ENCODE results near the gene PPBP.

DNA sequence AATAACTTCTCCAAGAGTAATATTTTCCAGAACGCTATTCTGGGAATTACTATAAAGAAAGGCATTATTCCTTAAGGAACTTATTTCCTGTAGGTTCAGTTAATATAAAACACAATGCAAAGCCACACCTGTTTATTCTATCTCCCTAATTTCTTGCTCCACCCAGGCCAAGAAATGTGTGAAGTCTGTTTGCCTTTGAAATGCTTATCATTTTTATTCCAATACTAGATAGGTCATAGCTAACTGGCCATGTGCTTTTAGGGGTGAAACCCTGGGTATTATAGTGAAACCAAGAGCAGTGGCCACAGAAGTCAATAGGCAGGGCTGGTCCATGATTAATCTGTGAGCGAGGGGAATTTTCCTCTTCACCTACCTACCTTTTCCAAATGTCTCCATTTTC, 35.7 kb upstream of the PPBP start:
- TF ChIP-seq, protein P1, sequence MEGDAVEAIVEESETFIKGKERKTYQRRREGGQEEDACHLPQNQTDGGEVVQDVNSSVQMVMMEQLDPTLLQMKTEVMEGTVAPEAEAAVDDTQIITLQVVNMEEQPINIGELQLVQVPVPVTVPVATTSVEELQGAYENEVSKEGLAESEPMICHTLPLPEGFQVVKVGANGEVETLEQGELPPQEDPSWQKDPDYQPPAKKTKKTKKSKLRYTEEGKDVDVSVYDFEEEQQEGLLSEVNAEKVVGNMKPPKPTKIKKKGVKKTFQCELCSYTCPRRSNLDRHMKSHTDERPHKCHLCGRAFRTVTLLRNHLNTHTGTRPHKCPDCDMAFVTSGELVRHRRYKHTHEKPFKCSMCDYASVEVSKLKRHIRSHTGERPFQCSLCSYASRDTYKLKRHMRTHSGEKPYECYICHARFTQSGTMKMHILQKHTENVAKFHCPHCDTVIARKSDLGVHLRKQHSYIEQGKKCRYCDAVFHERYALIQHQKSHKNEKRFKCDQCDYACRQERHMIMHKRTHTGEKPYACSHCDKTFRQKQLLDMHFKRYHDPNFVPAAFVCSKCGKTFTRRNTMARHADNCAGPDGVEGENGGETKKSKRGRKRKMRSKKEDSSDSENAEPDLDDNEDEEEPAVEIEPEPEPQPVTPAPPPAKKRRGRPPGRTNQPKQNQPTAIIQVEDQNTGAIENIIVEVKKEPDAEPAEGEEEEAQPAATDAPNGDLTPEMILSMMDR (conservative IDR thresholded peaks at IDR 0.05; ENCODE audit: low read length) = no peak
- TF ChIP-seq EZH2phosphoT487 (IDR thresholded peaks at IDR 0.05; ENCODE audit: borderline replicate concordance) = no peak

All from Loucy (cell line).